ENCODE data around the gene SESN1. TPM values are rescaled to one million over a fixed set of nuclear protein-coding genes. Genes with fewer than 3 reads are reported as not detected.

SESN1 gene
- total RNA-seq, 1 experiment from 2014 or later = 17.5 TPM

DNA sequence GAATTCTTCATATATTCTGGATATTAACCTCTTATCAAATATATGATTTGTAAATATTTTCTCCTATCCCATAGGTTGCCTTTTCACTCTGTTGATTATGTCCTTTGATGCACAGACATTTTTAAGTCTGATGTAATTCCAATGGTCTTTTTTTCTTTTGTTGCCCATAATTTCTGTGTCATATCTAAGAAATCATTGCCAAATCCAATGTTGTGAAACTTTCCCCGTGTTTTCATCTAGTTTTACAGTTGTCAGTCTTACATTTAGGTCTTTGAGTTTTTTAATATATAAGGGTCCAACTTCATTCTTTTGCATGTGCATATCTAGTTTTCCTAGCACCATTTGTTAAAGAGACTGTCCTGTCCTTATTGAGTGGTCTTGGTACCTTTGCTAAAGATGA is 111.5 kb downstream of the SESN1 start:
- H4K5ac ChIP-seq (ENCODE audit: insufficient read length, low read depth, low read length) = no peak overlapping the region
- H2AFZ ChIP-seq (ENCODE audit: low read length) = no peak overlapping the region
- H2BK15ac ChIP-seq (ENCODE audit: low read depth, low read length) = no peak overlapping the region
- no peak overlapping the region for H3K18ac ChIP-seq (ENCODE audit: insufficient read length, low read depth, low read length)
- no peak overlapping the region for H4K91ac ChIP-seq (ENCODE audit: insufficient read length, low read depth, low read length)
- H3K4me1 ChIP-seq (ENCODE audit: insufficient read depth, low read length) = no peaks in the 10 kb centered on the region
- H3K23me2 ChIP-seq (ENCODE audit: insufficient read length, low read depth, low read length, poor library complexity, severe bottlenecking) = no peaks in the 10 kb centered on the region
- H3K4ac ChIP-seq (ENCODE audit: low read depth, low read length) = no peak overlapping the region
- TF ChIP-seq, protein P1, sequence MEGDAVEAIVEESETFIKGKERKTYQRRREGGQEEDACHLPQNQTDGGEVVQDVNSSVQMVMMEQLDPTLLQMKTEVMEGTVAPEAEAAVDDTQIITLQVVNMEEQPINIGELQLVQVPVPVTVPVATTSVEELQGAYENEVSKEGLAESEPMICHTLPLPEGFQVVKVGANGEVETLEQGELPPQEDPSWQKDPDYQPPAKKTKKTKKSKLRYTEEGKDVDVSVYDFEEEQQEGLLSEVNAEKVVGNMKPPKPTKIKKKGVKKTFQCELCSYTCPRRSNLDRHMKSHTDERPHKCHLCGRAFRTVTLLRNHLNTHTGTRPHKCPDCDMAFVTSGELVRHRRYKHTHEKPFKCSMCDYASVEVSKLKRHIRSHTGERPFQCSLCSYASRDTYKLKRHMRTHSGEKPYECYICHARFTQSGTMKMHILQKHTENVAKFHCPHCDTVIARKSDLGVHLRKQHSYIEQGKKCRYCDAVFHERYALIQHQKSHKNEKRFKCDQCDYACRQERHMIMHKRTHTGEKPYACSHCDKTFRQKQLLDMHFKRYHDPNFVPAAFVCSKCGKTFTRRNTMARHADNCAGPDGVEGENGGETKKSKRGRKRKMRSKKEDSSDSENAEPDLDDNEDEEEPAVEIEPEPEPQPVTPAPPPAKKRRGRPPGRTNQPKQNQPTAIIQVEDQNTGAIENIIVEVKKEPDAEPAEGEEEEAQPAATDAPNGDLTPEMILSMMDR (conservative IDR thresholded peaks at IDR 0.05) = no peak
- H3K56ac ChIP-seq (ENCODE audit: insufficient read length, low read depth, low read length) = no peak overlapping the region
- H3K9ac ChIP-seq (ENCODE audit: extremely low read depth, insufficient read length, low read length) = no peak overlapping the region
- no peaks in the 10 kb centered on the region for H3K9me3 ChIP-seq (ENCODE audit: control insufficient read depth, low read depth, low read length)
- H3K79me2 ChIP-seq (ENCODE audit: insufficient read depth, low read length) = no peaks in the 10 kb centered on the region
- H4K8ac ChIP-seq (replicated peaks; ENCODE audit: insufficient read length, low read depth, low read length) = no peak overlapping the region
- no CpG with 5 or more reads among the region's 1 CpG for WGBS (ENCODE audit: extremely low coverage, insufficient read length, low lambda C conversion rate)
- H3K27ac ChIP-seq (ENCODE audit: insufficient read length, low read depth, low read length) = no peak overlapping the region
- Mint-ChIP-seq H3K36me3 (ENCODE audit: insufficient read depth in 1 of 3, low read depth in 3 of 3) (peaks cover 0 to 11% (median 6%) of the 10 kb centered on the region in 3 experiments; a peak in 4 of 7 replicates), H3K4me1 (no peaks in the 10 kb centered on the region), H3K4me3 (no peak overlapping the region), H3K9me3 (peaks cover 8 to 13% of the 10 kb centered on the region in 2 experiments; a peak in 3 of 5 replicates), H3K27me3 (ENCODE audit: low read depth) (no peaks in the 10 kb centered on the region; the same call in 1 of the 2 replicates), H3K27ac (no peak overlapping the region)
- no peaks in the 10 kb centered on the region for H3K79me1 ChIP-seq (ENCODE audit: insufficient read depth, low read depth, low read length, poor library complexity, severe bottlenecking)
- no peaks in the 10 kb centered on the region for H4K20me1 ChIP-seq (ENCODE audit: control insufficient read depth, insufficient read depth, insufficient read length)
- no peaks in the 10 kb centered on the region for H3K27me3 ChIP-seq (ENCODE audit: insufficient read depth, low read length)
- H3K14ac ChIP-seq (ENCODE audit: insufficient read depth, low read length) = no peak overlapping the region
- H2BK20ac ChIP-seq (ENCODE audit: low read depth, low read length, poor library complexity, severe bottlenecking) = no peak overlapping the region
- H2BK12ac ChIP-seq (ENCODE audit: insufficient read length, low read depth, low read length) = no peak overlapping the region
- no peak overlapping the region for H3K4me2 ChIP-seq (ENCODE audit: insufficient read depth, insufficient read length, low read length)
- DNase-seq = no peak
- H2BK5ac ChIP-seq (ENCODE audit: insufficient read length, low read length) = no peak overlapping the region
- no peak overlapping the region for H3T11ph ChIP-seq (ENCODE audit: low read length)
- H2BK120ac ChIP-seq (ENCODE audit: low read depth, low read length, poor library complexity, severe bottlenecking) = no peak overlapping the region
- H3K23ac ChIP-seq (ENCODE audit: insufficient read length, low read depth, low read length) = no peak overlapping the region
- H2AK5ac ChIP-seq (ENCODE audit: insufficient read length, low read length) = no peak overlapping the region

All from H9 (cell line).